HG03565 (cell line): ENCODE data around the gene HCAR1.
"Not testable (repeated sequence)": the region's sequence is repeated elsewhere in the genome, so short reads cannot be mapped to it uniquely, and the experiment has no call there.

Experiments used
- ATAC-seq: cut with Tn5 transposase; IDR thresholded peaks from one replicate; pipeline ENCODE4 v1.9.1; 2021; ENCODE audit warnings: mild to moderate bottlenecking, moderate library complexity; ENCODE audit not compliant: unreplicated experiment

Gene HCAR1, protein sequence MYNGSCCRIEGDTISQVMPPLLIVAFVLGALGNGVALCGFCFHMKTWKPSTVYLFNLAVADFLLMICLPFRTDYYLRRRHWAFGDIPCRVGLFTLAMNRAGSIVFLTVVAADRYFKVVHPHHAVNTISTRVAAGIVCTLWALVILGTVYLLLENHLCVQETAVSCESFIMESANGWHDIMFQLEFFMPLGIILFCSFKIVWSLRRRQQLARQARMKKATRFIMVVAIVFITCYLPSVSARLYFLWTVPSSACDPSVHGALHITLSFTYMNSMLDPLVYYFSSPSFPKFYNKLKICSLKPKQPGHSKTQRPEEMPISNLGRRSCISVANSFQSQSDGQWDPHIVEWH

DNA sequence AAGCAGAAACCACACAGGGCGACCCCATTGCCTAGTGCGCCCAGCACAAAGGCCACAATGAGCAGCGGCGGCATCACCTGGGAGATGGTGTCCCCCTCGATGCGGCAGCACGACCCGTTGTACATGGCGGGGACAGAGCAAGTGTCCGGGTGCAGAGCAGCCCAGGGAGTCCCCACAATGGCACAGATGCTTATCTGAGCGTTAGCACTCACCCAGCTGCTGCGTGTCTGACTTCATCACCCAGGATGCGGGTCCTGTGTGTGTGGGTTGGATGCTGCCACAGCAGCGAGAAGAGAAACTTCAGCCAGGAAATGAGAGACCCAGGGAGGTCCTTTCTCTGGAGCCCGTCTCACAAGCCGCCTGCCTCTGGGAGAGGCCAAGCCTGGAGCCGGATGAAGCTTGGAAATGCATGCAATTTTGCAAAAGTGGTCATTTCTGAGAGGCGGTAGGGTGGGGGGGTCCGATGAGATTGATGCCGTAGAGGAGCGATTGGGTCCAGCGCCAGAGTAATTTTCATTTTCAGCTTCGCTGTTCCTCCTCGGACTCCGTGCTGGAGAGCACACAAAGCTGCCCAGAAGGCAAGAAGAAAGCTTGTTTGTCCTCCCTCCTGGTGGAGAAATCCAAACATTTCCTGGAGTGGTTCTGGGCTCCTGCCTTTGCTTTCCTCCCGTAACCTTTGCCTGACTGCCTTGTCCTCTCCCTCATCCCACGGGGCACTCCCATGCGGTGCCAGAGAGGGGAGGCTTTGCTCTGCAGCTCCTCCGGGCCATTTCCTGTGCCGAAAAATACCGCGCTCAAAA is at the start of gene HCAR1:
Gene HCAR1 (minus strand): TSS at position 630 of the 800 bp plus-strand sequence. CDS start 505 bp downstream, at position 125.
- no peak for ATAC-seq

DNA sequence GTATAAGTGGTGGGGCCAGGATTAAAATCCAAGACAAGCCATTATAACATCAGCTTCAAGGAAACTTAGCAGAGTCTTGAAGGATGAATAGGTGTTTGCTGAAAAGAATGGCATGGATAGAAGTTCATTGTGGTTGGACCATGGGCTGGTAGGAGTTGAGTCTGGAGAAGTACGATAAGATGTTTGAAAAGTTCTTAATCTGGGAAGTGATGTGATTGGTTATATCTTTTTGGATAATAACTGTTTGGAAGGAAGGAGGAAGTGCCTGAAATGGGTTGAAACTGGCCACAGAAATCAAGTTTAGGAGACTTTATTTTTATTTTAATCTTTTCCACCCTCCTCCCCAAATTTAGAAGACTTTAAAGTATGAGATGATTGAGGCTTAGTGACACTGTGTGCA is 26.9 kb upstream of the HCAR1 start:
- no peak for ATAC-seq

DNA sequence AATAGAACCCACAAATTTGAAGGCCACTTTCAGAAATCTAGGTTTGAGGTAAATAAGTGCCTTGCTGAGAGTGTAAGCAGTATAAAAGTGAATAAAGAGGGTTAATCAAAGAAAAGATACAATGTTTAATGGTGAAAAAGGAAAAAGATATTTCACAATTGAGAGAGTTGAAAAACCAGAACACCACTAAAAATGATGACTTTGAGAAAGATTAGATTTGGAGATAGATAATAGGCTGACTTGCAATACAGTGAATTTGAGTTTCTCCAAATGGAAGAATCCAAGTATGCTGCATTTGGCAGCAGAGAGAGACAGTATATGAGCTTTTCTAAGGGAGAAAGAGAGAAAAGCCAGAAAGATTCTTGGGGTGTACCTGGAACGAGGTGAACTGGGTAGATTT is 24.1 kb upstream of the HCAR1 start:
- no peak for ATAC-seq

DNA sequence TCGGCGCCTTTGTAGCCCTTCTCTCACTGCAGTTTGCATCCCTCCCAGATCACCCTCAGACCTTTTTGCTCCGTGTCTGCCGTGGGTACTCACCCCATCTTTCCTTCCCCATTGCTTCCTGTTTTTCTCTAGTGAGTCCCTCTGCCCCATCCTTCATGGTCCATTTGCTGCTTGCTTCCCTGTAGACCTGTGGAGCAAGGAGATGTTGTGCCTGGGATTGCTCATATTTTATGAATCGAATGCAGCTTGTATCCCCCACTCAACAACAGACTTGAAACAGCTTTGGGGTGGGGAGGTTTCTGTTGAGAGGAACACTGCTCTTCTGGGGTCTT is 22.6 kb upstream of the HCAR1 start:
- ATAC-seq, result no peak

DNA sequence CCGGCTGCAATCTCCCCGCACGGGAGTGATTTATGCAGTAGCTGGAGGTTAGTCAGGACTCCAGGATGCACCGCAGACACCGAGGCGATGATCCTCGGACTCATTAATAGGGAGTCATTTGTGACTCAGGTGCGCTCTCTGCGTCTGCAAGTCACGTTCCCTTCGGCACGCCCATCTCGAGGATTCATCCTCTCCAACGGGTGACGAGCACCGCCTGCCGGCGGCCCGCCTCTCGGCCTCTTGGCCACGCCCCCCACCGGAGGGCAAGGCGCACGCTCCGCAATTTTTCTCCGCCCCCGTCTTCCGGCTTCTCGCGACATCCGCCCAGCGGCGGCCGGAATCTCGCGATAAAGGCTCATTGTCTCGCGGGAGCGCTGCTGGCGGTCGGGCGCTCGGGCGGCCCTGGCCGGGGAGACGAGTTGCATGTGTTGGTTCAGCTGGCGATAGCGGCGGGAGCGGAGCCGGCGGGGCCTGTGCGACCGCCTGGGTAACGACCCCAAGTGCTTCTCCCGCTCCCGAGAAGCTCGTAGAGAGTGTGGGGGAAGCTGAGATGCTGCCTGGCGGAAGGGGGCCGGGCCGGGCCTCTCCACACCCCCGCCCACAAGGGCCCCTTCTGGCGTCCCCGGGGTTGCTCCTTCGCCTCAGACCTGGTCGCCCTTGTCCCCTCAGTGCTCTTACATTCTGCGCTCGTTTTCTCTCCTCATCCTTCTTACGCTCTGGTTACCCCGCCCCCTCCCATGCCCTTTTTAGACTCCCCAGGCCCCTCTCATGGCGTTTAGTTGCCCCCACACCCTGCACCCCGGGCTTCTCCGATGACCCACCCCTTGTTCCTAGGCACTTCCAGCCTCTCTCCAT is 22.0 kb upstream of the HCAR1 start, which contains the start of gene DENR:
Gene DENR (plus strand): TSS at position 361 of the 855 bp plus-strand sequence. CDS start 878 bp downstream, outside the sequence.
- peak; percentile 94 for ATAC-seq

DNA sequence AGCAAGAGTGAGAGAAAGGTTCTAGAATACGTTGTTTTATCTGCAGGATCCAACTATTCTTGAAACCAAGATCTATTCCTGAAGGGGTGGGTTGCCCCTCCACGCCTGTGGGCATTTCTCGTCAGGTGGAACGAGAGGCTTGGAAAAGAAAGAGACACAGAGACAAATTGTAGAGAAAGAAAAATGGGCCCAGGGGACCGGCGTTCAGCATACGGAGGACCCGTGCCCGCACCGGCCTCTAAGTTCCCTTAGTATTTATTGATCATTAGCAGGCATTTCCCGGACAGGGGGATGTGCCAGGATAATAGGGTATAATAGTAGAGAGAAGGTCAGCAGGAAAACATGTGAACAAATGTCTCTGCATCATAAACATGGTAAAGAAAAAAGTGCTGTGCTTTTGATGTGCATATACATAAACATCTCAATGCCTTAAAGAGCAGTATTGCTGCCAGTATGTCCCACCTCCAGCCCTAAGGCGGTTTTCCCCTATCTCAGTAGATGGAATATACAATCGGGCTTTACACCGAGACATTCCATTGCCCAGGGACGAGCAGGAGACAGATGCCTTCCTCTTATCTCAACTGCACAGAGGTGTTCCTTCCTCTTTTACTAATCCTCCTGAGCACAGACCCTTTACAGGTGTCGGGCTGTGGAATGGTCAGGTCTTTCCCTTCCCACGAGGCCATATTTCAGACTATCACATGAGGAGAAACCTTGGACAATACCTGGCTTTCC is 20.3 kb upstream of the HCAR1 start:
- ATAC-seq, result not testable (repeated sequence)

DNA sequence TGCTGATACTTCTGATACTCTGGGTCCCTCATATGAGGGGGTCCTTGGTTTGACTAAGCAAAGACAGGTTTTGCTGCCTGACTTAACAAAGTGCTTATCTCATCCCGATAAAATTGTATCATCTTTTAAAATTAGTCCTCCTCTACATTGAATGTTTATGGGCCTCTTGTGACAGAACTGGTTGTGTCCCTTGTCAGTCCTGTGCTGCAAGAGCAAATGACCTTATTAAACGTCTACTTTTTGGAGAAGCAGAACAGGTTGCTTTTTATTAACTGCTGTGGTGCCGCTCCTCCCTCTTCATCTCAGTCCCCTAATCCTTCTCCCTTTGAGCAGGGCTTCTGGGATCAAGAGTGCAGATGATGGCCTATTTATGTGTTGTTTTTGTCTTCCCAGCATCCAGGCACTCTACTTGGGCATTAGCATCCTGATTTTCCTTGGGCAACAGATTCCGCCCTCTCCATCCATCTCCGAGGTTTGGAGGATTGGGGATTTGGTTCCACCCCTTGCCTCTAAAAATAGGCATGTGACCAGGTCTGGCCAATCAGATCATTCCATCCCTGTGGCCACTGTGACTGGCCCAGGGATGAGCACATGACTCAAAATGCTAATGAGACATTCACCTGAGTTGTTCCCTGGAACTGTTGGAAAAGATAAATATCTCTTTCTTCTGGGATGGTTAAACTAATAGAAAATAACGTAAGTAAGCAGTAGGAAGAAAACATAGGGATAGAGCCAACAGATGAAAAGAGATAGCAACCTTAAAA is 19.1 kb upstream of the HCAR1 start:
- ATAC-seq, result no peak

DNA sequence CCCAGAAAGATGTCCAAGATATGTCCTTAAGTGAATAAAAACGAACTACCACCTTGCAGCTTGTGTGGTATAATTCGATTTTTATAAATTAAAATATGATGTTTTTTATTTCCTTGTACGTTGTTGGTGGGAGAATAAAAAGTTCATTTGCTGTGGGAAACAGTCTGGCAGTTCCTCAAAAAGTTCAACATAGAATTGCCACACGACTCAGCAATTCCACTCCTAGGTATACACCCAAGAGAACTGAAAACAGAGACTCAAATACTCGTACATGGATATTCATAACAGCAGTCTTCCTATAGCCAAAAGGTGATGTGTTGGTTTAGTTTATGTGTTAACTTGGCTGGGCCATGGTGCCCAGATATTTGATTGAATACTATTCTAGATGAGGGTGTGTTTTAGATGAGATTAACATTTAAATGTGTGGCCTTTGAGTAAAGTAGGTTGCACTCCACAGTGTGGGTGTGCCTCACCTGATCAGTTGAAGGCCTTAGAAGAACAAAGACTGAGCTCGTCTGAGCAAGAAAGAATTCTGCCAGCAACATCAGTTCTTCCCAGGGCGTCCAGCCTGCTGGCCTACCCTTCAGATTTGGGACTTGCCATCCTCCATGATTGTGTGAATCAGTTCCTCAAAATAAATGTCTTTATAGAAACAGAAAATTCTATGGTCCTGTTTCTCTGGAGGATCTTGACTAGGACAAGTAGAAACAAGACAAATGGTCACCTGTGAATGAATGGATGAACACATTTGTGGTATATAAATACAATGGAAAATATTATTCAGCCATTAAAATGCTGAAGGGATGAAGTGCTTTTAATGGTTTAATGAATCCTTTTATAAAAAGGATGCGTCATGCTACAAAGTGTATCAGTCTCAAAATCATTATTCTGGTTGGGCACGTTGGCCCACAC is 16.8 kb upstream of the HCAR1 start:
- ATAC-seq, result no peak

DNA sequence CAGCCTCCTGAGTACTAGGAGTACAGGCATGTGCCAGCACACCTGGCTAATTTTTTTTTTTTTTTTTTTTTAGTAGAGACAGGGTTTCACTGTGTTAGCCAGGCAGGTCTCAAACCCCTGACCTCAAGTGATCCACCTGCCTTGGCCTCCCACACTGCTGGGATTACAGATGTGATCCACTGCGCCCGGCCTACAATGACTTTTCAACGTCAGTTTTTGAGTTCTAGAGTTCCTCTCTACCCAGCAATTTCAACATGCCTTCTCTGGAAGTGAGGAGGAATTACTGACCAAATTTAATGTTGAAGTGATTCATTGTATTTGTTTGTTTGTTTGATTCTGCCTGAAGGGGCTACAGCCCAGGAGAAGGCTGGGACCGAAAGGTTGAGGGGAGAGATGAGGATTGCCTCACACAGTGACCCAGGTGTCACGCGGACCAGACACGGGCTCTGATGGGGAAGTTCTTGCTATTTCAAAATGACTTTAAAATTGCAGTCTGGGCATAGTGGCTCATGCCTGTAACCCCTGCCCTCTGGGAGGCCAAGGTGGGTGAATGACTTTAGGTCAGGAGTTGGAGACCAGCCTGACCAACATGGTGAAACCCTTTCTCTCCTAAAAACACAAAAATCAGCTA is 13.4 kb upstream of the HCAR1 start:
- no peak for ATAC-seq

DNA sequence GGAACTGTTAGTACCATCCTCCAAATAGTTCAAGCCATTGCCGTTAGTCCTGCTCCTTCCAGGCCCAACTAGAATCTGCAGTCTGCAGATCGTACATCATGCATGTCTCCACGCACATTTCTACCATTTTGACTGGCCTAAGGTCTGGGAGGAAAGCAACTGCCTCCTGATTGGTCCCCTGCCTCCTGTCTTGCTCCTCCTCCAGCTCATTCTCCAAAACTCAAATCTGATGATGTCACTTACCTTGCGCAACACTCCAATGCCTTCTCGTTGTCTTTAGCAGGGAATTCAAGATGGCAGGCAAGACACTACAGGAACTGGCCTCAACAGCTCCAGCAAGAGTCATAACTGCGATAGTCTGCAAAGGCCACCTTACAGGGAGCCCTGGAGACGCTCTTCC is 9.7 kb upstream of the HCAR1 start:
- no peak for ATAC-seq

DNA sequence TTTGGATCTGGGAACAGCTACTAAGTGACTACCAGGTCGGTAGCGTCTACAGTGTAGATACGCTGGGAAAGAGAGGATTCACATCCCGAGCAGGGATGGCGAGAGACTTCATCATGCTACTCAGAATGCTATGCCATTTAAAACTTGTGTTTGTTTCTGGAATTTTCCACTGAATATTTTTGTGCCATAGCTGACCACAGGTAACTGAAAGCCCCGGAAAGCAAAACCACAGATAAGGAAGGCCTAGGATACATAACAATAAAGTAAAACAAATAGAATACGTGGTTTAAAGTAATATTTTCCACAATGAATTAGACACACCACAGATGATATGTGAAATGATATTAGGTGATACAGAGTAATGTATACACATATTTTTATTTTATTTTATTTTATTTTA is 7.9 kb upstream of the HCAR1 start:
- no peak for ATAC-seq

DNA sequence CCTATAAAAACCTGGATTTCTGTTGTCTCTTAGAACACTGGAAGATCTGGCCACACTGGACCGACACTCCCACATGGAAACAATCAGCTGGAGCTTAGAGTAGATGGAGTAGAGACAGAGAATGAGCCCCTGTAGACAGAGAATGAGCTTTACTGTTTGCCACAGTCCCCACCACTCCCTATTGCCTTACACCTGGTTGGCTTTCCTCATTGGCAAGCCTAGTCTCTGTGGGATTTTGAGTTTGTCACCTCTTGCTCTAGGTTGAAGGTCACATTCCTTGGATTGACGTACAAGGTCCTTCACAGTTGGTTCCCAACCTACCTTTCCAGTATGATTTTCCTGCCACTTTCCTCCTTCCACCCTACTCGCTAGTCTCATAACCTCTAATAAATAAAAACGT is 2.0 kb upstream of the HCAR1 start:
- no peak for ATAC-seq

DNA sequence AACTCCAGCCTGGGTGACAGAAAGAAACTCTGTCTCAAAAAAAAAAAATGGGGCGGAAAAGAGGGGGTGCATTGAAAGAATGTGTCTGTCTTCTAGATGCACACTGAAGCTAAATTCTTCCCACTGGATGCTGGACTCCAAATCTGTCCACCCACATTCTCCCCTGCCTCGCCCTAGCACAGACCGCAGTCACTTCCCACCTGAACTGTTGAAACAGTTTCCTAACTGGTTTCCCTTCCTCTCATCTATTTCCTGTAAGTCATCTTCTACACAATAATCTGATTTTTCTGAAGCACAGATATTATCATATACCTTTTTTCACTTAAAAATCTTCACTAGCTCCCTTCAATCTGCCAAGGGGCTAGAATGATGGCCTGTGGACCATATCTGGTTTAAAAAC is 1.5 kb upstream of the HCAR1 start:
- ATAC-seq, result no peak

DNA sequence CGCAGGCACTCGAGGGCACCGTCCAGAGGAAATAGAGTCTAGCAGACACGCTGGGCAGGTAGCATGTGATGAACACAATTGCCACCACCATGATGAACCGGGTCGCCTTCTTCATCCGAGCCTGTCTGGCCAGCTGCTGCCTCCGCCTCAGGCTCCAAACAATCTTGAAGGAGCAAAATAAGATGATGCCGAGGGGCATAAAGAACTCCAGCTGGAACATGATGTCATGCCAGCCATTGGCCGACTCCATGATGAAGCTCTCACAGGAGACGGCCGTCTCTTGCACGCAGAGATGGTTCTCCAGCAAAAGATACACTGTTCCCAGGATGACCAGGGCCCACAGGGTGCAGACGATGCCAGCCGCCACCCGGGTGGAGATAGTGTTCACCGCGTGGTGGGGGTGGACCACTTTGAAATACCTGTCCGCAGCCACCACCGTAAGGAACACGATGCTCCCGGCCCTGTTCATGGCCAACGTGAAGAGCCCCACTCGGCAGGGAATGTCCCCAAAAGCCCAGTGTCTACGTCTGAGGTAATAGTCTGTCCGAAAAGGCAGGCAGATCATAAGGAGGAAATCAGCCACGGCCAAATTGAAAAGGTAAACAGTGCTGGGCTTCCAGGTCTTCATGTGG is 945 bp downstream of the HCAR1 start:
- no peak for ATAC-seq

DNA sequence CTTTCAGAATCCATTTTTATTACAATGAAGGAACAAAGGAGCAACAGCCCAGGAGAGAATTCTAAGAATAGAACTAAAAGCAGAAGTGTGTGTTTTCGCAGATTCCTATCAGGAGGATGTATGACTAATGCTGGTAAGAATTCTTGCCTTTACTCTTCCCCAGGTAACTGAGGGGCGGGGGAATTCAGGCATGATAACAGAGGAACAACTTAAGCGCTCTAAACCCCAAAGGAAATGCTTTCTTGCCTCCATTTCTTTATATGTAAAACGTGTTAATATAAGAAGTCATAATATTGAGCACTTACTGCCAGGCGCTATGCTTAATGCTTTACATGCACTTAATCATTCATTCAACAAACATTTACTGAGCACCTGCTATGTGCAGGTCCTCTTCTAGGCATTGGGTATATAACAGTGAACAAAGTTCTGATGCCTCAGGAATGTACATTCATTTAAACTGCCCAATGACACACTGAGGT is 4.5 kb downstream of the HCAR1 start:
- ATAC-seq, result no peak

DNA sequence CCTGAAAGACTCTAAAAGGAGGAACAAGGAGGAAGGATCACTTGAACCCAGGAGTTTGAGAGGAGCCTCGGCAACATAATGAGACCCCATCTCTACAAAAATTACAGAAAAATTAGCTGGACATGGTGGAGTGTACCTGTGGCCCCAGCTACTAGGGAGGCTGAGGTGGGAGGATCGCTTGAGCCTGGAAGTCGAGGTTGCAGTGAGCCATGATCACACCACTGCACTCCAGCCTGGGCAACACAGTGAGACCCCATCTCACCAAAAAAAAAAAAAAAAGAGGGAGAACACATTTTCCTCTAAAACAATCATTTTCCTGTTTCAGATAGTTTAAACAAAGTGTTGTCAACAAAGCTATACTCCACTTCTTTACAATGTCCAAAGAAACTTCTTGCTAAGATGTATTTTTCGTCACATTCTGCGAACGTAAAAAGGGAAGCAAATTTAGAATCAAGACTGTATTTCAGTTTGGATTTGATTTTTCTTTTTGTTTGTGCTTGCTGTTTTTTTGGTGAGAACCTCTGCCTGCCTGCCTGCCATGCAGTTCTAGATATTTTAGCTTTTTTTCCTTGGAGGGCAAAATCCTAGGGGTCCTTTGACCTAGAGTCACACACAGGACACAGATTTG is 5.1 kb downstream of the HCAR1 start:
- no peak for ATAC-seq

DNA sequence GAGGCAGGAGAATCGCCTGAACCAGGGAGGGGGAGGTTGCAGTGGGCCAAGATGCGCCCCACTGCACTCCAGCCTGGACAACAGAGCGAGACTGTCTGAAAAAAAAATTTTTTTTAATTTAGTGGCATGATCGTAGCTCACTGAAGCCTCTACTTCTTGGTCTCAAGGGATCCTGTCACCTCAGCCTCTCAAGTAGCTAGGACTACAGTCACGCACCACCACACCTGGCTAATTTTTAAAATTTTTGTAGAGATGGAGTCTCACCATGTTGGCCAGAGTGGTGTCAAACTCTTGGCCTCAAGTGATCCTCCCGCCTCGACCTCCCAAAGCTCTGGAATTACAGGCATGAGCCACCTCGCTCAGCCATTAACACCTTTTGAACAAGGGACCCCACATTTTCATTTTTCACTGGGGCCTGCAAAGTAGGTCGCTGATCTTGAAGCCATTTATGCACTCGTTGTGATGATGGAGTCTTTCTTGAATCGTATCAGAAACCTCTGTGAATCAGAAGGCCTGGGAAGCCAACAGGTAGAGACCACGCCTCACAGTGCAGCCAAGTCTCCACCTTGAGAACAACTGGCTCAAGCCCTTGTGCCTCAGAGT is 5.9 kb downstream of the HCAR1 start:
- no peak for ATAC-seq
